A673 (cell line): ENCODE measurements around the gene NFATC1. TPM values are rescaled to one million over a fixed set of nuclear protein-coding genes. Genes with fewer than 3 reads are reported as not detected.

Source experiments
- BruUV-seq: library from RNA; stranded (reverse); fragments of 400-500 nt; replicated peaks from 2 replicates; lab custom pipeline; 2021; lab: Mats Ljungman, UMichigan
- CTCF ChIA-PET: fragments of 300-600 bp; sonication (Branson Sonifier 250); formaldehyde crosslinking; loops from one replicate; lab custom pipeline; 2022; ENCODE audit warnings: antibody characterized with exemption; lab: Charles Lee
- POLR2A ChIA-PET: fragments of 300-600 bp; sonication (Branson Sonifier 250); formaldehyde crosslinking; loops from one replicate; lab custom pipeline; 2022; ENCODE audit warnings: antibody characterized with exemption; ENCODE audit not compliant: low non-redundant PET; lab: Charles Lee
- DNase-seq: peaks from one replicate; pipeline ENCODE4 v3.0.0-alpha.2; 2015; ENCODE audit warnings: low spot score
- H3K27ac ChIP-seq: fragments of 200-600 bp; sonication (generic); 2 replicates; pipeline ENCODE4 v1.5.1; 2016; ENCODE audit warnings: mixed run types, low read depth, mild to moderate bottlenecking, mixed read lengths, antibody characterized with exemption, low read length; ENCODE audit not compliant: poor library complexity, severe bottlenecking
- H3K27me3 ChIP-seq: fragments of 200-600 bp; sonication (generic); replicated peaks from 2 replicates; pipeline ENCODE4 v1.6.1; 2017; ENCODE audit warnings: mixed run types, low read depth, mild to moderate bottlenecking, mixed read lengths, antibody characterized with exemption, low read length; ENCODE audit not compliant: insufficient read depth, poor library complexity
- H3K36me3 ChIP-seq: fragments of 200-600 bp; sonication (generic); 2 replicates; pipeline ENCODE4 v1.6.1; 2016; ENCODE audit warnings: mixed run types, mild to moderate bottlenecking, mixed read lengths, antibody characterized with exemption, low read length; ENCODE audit not compliant: insufficient read depth, poor library complexity, severe bottlenecking
- H3K4me1 ChIP-seq: fragments of 200-600 bp; sonication (generic); 2 replicates; pipeline ENCODE4 v1.6.1; 2017; ENCODE audit warnings: mixed run types, mild to moderate bottlenecking, mixed read lengths, antibody characterized with exemption, low read length; ENCODE audit not compliant: insufficient read depth, poor library complexity, severe bottlenecking
- H3K4me3 ChIP-seq: fragments of 200-600 bp; sonication (generic); 2 replicates; pipeline ENCODE4 v1.5.1; 2016; ENCODE audit warnings: low read depth, mixed run types, mild to moderate bottlenecking, mixed read lengths, low read length; ENCODE audit not compliant: poor library complexity, severe bottlenecking
- H3K9me3 ChIP-seq: fragments of 200-600 bp; sonication (generic); 2 replicates; pipeline ENCODE4 v1.6.1; 2016; ENCODE audit warnings: mixed run types, low read depth, mild to moderate bottlenecking, mixed read lengths, antibody characterized with exemption, low read length; ENCODE audit not compliant: poor library complexity, severe bottlenecking
- CTCF ChIP-seq: fragments of 300-800, 200-600 bp; sonication (generic); conservative IDR thresholded peaks from 2 replicates; pipeline ENCODE4 v1.5.1; 2017; ENCODE audit warnings: low read depth, mild to moderate bottlenecking, antibody characterized with exemption, low read length, moderate library complexity, mixed read lengths
- EZH2 ChIP-seq: fragments of 200-600 bp; sonication (generic); IDR thresholded peaks from 2 replicates; pipeline ENCODE4 v1.6.1; 2017; ENCODE audit warnings: borderline replicate concordance, low read depth, mild to moderate bottlenecking, mixed read lengths, antibody characterized with exemption, low read length; ENCODE audit not compliant: poor library complexity, severe bottlenecking
- intact Hi-C: fragments of 100-400 bp; cut with micrococcal nuclease; formaldehyde crosslinking; loops from one replicate; pipeline ENCODE4 v1.10.0; 2022; ENCODE audit not compliant: unreplicated experiment
- total RNA-seq: library from RNA; stranded (reverse); gene quantifications from 2 replicates; pipeline ENCODE4 v1.2.3, GENCODE V29; 2021

The NFATC1 gene
- total RNA-seq, 1 experiment from 2014 or later, result 10.4 TPM

DNA sequence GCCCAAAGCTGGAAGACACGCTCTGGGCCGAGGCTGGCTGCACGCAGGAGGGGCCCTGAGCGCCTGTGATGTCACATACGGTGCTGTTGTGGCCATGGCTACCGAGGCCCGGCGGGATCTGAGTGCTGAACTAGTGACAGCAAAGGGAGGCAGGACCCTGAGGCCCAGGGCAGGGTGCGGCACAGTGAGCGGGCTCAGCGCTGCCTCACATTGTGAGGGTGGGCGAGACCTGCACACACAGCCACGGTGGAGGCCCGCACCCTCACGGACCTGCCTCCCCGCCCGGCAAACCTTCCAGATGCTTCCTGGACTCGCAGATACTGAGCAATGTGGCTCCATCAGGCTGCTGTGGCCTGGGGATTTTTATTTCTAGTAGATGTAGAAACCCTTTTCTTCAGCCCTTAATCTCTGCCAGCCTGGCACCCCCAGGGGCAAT, 150.0 kb downstream of the NFATC1 start:
- POLR2A ChIA-PET, result no interaction called here

GRCh38 chr18:79546781-79547272, 151.1 kb downstream of the NFATC1 start:
- CTCF ChIA-PET, result no interaction called here
- Histone ChIP-seq H3K27me3 (no peaks in the 10 kb centered on the region), H3K9me3 (no peaks in the 10 kb centered on the region), H3K4me1 (no peaks in the 10 kb centered on the region), H3K4me3 (no peak overlapping the region), H3K36me3 (no peaks in the 10 kb centered on the region), H3K27ac (no peak overlapping the region)
- no peak for DNase-seq
- intact Hi-C loops, result no loop called here
- TF ChIP-seq CTCF, result no peak
- TF ChIP-seq EZH2, result no peak
- POLR2A ChIA-PET, result no interaction called here
- BruUV-seq, result no TSS peak

More for the DNA sequence above, 150.0 kb downstream of the NFATC1 start:
- CTCF ChIA-PET, result no interaction called here
- no peak for DNase-seq
- Histone ChIP-seq H3K4me1 (no peaks in the 10 kb centered on the region), H3K27me3 (no peaks in the 10 kb centered on the region), H3K36me3 (no peaks in the 10 kb centered on the region), H3K9me3 (no peaks in the 10 kb centered on the region), H3K4me3 (no peak overlapping the region), H3K27ac (no peak overlapping the region)
- intact Hi-C loops, result no loop called here
- TF ChIP-seq EZH2 (no peak), CTCF (no peak)
- no TSS peak for BruUV-seq

DNA sequence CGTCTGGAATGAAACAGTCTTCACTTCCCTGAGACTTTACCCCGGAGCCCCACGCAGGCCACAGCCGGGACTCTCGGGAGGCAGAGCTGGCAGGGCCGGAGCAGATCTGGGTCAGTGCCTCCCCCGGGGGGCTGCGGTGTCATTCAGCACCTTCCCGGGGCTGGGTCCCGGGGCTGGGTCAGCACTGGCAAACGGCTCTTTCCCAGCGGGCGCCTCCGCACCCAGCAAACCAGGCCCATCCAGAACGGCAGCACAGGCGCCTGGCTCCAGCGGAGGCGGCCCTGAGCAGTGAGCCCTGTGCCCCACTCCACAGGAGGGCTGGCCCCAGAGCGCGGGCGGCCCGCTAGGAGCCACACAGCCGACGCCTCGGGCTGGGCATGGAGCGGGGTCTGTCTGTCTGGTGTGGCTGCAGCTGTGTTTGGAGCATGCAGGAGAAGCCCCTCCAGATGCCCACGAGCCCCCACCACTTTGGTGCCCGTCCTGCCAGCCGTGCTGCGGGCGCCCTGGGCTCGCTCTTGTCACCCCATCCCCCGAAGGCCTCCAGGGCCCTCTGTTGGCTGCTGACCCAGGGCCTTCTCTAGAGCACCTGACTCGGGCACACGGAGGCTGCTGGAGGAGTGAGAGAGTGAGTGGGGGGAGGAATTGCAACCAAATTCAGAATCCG, 151.8 kb downstream of the NFATC1 start:
- CTCF ChIA-PET, result no interaction called here
- POLR2A ChIA-PET, result no interaction called here
- DNase-seq, result no peak
- H3K27me3 ChIP-seq, result no peaks in the 10 kb centered on the region
- TF ChIP-seq CTCF, result no peak
- no peak for TF ChIP-seq EZH2
- no peaks in the 10 kb centered on the region for H3K9me3 ChIP-seq
- H3K4me1 ChIP-seq, result no peaks in the 10 kb centered on the region
- no TSS peak for BruUV-seq
- H3K4me3 ChIP-seq, result no peak overlapping the region
- intact Hi-C loops, result no loop called here
- H3K36me3 ChIP-seq, result no peaks in the 10 kb centered on the region
- no peak overlapping the region for H3K27ac ChIP-seq
